Effector CD4-positive, alpha-beta T cell (primary cell): ENCODE results near the gene APOL2.
"Not testable (repeated sequence)": the region's sequence is repeated elsewhere in the genome, so short reads cannot be mapped to it uniquely, and the experiment has no call there.

Experiments used
- DNase-seq: peaks from one replicate; pipeline ENCODE4 v3.0.0-alpha.2; 2020

Gene APOL2

GRCh38 chr22:36220451-36220921, 18.8 kb downstream of the APOL2 start:
- no peak for DNase-seq

DNA sequence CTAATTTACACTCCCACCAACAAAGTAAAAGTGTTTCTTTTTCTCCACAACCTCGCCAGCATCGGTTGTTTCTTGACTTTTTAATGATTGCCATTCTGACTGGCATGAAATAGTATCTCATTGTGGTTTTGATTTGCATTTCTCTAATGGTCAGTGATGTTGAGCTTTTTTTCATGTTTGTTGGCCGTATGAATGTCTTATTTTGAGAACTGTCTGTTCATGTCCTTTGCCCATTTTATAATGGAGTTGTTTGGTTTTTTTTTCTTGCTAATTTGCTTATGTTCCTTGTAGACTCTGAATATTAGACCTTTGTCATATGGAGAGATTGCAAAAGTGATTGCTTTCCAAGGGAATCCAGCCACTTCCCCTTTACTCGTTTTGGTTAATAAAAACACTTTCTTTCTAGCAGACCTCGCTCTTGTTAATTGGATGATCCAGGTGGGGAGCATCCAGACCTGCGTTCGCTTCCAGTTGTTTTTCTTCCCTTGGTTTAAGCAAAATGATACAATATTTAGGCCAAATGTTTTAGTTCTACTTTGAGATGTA, 20.6 kb downstream of the APOL2 start:
- DNase-seq = no peak

DNA sequence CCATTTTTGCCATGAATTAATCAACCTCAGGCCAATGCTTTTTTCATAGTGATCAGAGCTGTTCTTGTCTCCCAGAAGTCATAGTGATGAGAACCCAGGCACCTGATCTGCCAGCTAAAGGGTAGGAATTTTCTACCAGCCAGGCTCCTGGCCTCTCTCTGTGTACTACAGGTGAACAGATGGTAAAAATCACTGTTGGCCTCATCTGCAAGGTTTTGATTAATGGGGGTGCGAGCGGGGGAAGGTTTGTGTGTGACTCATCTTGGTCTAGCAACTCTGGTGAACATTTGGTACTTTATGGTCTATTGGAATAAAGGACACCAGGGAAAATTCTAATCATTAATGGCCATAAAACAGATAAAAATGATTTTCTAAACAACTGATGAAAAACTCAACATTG, 23.3 kb downstream of the APOL2 start:
- DNase-seq = no peak

DNA sequence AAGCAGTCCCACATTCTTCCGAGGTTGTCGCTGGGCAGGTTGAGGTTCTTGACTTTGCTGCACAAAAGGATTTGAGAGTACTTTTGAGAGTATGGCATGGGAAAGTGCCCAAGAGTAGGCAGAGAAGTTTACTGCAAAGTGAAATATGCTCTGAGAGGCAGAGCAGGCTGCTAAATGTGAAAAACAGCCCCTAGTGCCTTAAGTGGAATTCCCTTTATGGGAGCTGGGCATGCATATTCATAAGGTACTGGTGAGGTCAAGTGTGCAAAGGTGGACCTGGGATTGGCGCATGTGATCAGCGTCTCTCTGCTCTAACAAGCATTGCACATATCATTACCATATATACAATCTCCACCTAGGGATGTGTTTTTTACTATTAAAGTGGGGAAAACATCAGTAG, 25.7 kb downstream of the APOL2 start:
- DNase-seq = no peak

- no peak for DNase-seq
These were observed 26.4 kb downstream of the APOL2 start for GRCh38 chr22:36212901-36213300.

DNA sequence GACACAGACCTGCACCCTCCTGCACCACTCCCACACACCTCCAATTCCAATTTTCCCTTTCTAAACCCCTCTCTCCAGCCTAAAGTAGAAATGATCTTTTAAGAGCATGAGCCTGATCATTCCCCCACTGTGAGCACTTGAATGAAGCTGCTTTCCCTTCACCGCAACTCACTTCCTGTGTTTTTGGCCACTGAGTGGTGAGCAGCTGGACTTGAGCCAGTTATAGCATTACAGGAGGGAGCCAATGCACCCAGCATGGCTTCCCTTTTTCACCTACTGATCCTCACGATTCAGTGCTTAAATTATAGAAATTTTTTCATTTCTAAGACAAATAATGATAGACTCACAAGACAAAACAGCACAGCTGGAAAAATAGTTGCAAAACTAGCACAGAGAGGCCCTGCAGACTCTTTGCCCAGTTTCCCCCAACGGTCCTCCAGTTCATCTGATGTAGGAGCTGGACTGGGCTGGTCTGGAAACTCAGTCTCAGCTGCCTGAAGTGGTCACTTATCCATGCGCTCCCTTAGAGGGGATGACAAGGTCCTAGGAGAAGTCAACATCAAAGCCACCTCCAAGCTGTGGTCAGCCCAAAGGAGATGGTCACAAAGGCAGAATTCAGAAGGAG, 28.0 kb downstream of the APOL2 start:
- DNase-seq = no peak

DNA sequence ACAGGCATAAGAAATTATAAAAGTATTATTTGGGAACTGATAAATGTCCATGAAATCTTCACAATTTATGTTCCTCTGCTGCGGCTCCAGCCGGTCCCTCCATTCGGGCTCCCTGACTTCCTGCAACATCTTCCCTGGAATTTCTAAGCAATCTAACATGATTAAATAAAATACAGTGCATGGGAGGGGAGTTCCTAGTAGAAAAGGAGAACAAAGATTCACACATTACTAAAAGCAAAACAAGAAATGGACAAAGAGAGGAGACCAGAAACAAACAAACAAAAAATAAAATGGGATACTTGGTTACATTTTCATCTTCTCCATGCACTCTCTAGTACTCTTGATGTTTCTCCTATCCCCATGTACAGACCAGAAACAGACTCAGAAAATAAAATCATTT, 29.1 kb downstream of the APOL2 start:
- DNase-seq = no peak

- DNase-seq = not testable (repeated sequence)
These were observed 29.8 kb downstream of the APOL2 start for GRCh38 chr22:36209488-36209908.

DNA sequence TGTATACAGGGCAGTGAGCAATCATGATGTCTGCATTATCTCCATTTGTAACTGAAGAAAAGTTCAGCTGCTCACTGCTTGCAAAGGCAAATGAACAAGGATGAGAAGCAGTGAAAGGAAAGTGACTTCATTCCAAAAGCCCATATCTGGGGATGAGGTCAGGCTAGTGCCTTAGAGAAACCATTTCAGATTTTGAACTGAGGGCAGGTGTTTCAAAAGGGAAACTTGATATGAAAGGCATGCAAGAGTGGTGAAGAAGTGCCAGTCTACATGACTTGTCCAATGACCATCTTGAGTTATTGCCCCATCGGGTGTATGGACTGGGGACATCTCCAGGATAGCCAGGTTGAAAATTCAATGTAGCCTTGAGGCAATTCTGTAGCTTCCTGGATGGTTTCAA, 30.4 kb downstream of the APOL2 start:
- DNase-seq = no peak

DNA sequence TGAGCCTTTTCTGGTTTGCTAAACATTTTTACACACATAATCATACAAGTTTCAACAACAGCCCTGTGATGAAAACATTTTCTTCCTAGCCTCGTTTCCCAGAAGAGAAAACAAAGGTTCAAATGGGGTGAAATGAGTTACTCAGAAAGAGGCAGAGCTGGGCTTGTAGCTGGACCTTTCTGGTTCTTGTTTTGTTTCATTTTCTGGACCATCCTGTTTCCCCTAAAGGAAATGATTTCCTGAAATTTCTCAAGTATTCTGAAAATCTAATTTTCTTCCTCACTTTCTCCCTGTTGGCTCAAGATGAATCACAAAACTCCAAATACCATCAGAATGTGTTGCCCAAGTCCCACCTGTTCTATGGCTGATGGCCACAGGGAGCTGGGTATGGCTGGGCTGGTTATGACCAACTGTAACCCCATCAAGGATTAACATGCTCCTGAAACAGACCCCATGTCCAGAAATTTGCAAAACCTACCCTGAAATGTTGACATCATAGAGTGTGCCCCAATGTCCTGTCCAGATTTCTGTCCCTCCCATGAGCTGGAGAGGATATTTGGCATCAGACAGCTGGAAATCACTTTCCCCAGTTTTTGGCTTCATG, 31.1 kb downstream of the APOL2 start:
- no peak for DNase-seq

DNA sequence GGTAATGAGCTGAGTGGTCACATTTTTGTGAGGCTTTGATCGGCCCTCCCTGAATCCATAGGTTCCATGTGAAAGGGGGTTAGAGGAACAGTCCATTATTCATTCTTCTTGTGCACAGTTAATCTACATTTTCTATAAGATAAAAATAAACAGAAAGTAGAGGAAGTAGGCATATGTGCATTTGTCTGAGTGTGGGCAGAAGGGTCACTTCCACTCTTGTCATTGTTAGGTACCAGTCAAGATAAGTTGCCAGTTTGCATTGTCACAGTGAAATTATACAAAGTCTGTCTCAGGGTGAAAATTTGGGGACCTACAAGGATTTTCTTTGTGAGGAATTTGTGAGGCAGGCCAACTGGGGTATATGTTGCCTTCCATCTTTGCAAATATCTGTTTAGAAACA, 33.1 kb downstream of the APOL2 start:
- DNase-seq = no peak

- DNase-seq = not testable (repeated sequence)
These were observed 33.8 kb downstream of the APOL2 start for GRCh38 chr22:36205573-36205972.

DNA sequence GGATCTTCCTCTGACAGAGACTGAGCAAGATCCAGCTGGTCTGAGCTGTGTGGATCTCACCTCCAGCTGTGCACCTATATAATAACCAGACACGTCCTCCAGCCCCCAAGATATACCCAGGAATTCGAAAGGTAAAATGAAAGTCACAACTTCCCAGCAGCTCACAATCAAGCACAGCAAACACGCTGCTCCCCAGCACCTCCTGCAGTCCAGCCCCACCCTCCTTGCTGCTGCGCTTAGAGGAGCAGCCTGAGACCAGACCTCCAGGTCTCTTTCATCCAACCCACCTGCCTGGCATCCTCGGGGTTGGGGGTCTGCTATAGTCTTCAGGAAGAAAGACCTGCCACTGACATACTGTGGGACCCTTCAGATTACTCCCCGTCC, 34.7 kb downstream of the APOL2 start:
- DNase-seq = no peak

GRCh38 chr22:36204001-36204631, 35.2 kb downstream of the APOL2 start:
- DNase-seq = no peak

DNA sequence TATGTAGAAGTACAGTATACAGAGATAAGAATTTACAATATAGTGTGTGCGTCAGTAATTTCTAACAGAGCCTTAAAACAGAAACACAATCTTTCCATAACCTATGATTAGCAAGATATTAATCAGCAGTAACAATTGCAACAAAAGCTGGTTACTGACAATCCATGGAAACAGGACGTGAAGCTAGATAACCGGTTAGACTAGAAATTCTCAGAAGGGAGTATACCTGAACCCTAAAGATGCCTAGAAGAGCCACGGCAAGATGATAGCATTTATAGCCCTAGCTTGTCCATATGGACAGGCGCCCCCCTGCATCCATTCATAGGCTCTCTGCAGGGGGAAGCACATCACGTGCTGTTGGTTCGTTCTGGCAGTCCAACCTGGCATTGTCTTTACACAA, 35.9 kb downstream of the APOL2 start:
- not testable (repeated sequence) for DNase-seq

DNA sequence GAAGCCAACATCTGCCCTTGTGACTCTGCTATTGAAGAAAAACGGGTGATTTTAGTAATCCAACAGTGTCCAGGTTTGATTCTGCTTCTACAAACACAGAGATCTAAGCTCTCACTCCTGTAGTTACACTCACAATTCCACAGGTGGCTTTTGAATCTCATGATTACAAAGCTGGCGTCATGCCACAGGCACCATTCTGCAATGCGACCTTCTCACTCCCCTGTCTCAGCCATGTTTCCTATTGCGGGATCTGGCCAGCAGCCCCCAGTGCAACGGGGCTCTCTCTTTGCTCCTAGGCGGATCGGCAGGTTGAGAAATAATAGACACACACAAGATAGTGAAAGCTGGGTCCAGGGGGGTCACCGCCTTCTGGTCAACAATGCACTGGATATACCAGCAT, 36.4 kb downstream of the APOL2 start:
- not testable (repeated sequence) for DNase-seq

DNA sequence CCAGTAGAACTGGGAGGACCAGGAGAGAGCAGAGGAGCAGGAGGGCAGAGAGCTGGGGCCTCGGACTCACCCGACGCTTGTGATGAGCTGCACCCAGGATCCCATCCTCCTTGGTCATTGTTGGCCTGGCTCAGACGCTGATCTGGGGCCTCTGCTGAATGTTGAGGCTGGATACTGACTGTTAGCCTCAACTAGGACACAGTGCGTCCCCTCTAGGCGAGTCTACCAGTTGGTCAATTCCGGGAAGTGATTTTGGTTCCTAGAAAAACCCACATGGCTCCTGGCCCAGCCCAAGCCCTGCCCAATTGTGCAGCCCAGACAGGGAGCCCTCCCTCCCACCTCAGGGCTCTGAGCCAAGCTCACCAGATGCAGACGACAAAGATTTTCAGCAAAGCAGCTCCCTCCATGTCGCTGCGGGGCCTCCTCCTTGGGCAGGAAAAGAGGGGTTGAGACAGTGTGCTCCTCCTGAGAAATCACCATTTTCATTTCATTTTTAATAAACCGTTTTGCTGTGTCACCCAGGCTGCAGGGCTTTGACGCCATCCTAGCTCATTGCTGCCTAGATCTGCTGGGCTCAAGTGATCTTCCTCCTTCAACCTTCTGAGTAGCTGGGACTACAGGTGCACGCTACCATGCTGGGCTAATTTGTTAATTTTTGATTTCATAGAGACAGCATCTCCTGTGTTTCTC, 37.6 kb downstream of the APOL2 start, which contains the start of gene APOL4:
APOL4 (minus strand) TSS at position 180 of the 690 bp plus-strand sequence; CDS start at position 105, 75 bp downstream.
- no peak for DNase-seq

- DNase-seq = not testable (repeated sequence)
These were observed 38.3 kb downstream of the APOL2 start for GRCh38 chr22:36201025-36201424.

DNA sequence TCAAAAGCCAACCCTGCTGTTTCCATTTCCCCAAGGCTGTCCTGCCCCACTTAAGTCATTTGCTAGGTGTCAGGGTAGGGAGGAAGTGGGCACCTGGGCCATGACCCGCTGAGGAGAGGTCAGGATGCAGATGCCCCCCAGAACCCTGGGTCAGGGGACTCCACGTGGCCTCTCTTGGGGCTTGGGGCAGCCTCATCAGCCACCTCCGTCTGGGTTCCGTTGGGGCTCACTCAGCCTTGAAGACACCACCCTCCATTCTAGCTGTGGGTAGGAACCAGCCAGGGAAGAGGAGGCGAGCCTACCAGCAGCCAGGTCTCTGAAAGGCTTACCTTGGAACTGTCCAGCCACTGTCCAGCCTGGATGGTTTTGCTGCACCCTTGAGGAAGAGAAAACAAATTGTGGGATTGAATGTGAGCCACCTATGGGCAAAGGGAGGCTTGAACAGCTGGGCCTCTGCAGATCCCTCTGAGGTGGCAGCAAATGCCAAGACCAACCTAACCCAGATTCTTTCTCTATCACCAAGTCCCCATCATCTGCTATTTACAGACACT, 40.3 kb downstream of the APOL2 start:
- no peak for DNase-seq

DNA sequence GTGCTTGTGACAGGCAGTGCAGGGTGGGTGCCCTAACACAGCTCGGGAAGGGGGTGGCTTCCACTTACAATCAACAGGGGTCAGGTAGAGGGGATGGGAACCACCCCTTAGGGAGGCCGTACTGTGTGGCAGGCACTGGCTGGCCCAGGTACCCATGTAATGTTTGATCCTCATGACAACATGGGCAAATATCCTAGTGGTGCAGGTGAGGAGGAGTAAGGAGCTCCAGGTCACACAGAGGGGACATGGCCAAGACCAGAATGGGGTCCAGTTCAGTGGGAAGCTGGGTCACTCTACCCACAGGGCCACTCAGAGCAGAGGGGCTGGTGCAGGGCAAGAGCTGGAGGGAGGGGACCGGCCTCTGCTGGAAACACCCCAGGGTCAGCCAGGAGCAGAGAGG, 40.8 kb downstream of the APOL2 start:
- DNase-seq = no peak

GRCh38 chr22:36197514-36198146, 41.7 kb downstream of the APOL2 start:
- no peak for DNase-seq

DNA sequence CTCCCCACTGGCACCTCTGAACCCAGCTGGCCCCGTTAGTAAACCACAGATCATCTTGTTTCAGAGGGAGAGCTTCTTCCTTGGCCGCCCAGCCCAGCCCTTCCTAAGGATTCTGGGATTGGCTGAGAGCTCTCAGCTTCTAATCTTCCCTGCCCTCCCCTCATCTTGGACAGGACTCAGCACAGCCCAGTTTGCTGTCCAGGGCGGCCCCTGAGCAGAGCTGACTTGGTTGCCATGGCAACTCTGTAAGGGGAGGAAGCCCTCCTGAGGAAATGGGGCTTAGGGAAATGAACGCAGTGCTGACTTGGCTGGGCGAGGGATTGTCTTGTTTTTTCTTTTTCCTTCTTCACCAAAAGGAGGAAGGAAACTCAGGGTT, 42.3 kb downstream of the APOL2 start:
- DNase-seq = no peak
